GM19468 (cell line): Measurements from ENCODE around the gene AGPAT4.

Experiments
- ATAC-seq: cut with Tn5 transposase; IDR thresholded peaks from one replicate; pipeline ENCODE4 v1.9.1; 2021; ENCODE audit warnings: mild to moderate bottlenecking, moderate library complexity, moderate number of reproducible peaks; ENCODE audit not compliant: unreplicated experiment; ENCODE audit errors: extremely low read depth

The AGPAT4 gene

DNA sequence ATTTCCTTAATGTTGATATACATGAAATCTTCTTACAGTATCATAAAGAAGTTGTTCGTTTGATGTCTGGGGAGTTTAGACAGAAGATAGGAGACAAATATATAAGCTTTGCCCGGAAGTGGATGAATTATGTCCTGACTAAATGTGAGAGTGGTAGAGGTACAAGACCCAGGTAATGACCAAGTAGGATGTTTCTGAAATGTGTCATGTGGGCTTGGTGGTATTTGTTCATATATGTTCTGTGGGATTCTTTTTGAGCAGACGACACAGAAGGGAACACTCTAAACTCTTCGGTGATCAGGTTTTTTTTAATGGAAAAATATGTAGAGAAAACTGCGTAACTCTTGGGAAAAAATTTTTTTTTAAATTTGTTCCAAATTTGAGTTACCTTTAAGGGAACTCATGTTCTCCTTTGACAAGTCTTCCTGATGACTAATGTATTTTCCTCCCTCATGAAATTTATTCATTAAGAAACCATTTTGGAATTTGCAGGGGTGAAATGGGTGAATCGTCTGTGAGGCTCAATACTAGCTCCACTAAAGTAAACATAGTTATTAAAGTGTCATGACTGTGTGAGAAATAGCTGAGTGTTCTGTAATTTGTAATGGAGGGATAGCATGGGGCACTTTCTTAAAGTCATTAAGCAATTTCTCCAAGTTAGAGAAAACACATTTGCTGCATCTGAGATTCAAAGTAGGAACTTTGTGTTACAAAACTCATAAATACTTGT is 181.7 kb downstream of the AGPAT4 start:
- no peak for ATAC-seq

DNA sequence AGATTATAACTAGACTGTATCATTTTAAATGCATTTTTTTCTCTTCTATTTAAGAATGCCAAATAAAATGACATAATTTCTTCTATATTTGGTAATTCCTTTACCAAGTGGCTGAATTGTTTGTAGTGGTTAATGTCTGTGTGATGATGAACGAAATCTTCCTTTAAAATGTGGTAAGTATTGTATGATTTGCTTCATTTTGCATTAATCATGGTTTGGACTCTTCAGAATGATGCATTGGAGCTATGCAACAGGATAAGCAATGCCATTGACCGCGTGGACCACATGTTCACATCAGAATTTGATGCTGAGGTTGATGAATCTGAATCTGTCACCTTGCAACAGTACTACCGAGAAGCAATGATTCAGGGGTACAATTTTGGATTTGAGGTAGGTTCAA is 182.7 kb downstream of the AGPAT4 start:
- ATAC-seq: no peak

DNA sequence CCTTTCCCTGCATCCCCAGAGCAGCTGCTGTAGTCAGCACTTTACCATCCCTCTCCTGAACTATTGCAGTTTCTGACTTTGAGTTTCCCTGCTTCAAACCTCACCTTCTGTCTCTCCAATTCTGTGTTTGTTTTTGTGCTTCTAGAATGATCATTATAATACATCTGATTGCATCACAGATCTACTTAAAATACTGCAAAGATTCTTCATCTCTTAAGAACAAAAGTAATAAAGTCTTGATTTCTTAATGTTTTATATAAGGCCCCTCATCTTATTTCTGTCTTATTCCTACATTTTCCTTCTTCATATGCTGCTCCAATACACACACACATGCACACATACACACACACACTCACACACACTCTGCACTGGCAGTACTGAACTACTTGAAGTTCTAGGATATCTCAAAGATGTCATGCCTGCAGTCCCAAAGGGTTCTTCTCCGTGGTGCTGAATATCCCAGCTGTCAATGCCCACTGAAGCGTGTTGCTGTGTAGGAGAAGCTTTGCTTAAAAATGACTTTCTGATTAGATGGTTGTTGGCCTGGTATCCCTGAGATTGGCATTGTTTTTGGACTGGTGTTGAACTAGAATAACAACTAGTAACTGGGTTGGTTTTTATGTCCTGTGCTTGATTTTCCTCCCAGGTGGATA is 185.1 kb downstream of the AGPAT4 start:
- ATAC-seq: no peak

DNA sequence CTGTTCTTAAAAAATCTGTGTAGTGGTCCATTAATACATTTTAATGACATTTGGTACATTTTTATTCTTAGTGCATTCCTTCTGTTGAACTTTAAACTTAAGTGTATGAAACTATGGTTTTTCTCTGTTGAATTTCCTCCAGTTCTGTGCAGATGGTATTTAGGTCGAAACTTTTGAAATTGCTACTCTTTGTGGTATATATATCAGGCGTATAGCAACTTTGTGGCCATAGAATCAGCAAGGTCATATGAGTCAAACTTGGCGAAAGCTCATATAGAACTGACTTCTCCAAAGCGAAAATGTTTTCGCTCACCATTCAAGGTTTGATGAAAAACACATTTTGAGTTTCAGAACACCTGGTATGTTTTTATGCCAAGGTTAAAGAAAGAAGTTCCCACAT is 188.6 kb downstream of the AGPAT4 start:
- ATAC-seq: no peak

DNA sequence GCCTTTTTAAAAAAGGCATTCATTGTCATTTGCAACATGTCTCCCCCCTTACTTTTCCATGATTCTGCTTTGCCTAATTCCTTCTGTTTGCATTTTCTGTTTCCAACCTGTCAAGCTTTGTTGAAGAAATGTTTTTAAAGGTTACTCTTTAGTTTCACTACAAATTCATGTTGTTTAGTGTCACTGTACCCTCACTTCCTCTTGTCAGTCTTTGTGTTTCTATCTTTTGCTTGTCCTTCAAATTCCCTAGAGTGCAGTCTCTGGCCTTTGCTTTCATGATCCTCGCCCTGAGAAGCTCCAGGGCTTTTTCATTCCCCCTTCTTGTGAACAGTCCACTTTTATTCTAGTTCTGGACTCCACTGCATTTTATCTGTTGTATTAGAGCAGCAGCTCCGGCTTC is 191.6 kb downstream of the AGPAT4 start:
- no peak for ATAC-seq

DNA sequence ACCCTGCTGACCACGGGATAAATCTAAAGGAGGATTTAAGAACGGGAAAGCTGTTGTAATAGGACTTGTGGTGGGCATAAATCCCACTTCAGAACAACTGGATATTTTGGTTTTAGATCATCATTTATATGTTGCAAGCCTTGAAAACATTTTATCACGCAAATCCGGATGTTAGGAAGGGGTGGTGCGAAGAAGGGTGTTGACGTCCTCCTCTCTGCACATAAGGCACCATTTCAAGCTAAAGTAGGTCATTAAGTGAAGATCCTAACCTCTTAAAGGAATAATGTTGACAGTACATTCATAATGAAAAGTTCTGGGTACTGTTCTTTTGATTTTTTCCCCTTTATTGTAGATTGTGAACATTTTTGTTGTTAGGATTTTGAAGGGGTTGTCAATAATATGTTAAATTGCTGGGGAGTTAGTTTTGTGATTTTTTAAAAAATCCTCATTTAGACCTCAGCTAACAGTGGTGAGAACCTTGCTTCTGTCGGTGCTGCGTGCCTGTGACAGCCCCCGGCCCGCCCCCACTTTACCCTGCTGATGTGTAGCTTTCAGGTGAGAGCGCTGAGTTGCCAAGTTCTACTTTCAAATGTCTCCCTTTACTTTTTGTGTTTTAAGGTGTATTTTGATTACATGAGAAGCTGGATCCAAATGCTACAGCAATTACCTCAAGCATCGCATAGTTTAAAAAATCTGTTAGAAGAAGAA is 193.4 kb downstream of the AGPAT4 start:
- ATAC-seq: no peak
